22Rv1 (cell line): Measurements from ENCODE around the gene FBXL16.

Source experiments
- ZFX ChIP-seq: fragments of 450-650 bp; IDR thresholded peaks from 2 replicates; pipeline ENCODE4 v1.6.1; 2017; ENCODE audit warnings: antibody characterized with exemption, borderline replicate concordance
- TF ChIP-seq, protein P1 (sequence below): fragments of 450-650 bp; IDR thresholded peaks from 2 replicates; pipeline ENCODE4 v1.5.1; 2017; ENCODE audit warnings: mild to moderate bottlenecking

DNA sequence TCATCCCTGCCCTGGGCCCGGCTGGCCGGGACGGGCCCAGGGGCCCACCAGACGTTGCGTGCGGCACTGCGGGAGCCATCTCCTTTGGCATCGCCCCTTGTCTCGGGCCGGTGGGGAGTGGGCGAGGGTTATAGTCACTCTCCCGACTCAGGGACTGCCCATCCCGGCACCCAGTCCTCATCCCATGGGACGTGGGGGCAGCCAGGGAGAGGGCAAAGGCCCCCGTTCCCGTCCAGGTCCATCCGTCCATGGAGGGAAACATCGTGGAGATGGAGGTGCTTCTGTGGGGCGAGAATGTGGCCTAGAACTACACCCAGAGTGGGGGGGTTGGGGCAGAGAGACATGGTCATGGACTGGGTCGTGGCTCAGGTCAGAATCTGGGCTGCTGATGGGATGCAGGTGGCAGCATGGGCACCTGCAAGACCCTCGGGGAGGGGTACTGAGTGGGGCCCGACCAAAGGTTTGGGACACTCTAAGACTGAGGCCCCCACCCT lies 58.9 kb downstream of the FBXL16 start:
- TF ChIP-seq, protein P1, sequence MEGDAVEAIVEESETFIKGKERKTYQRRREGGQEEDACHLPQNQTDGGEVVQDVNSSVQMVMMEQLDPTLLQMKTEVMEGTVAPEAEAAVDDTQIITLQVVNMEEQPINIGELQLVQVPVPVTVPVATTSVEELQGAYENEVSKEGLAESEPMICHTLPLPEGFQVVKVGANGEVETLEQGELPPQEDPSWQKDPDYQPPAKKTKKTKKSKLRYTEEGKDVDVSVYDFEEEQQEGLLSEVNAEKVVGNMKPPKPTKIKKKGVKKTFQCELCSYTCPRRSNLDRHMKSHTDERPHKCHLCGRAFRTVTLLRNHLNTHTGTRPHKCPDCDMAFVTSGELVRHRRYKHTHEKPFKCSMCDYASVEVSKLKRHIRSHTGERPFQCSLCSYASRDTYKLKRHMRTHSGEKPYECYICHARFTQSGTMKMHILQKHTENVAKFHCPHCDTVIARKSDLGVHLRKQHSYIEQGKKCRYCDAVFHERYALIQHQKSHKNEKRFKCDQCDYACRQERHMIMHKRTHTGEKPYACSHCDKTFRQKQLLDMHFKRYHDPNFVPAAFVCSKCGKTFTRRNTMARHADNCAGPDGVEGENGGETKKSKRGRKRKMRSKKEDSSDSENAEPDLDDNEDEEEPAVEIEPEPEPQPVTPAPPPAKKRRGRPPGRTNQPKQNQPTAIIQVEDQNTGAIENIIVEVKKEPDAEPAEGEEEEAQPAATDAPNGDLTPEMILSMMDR: no peak
- no peak for TF ChIP-seq ZFX
